Mammary epithelial cell (primary cell): Measurements from ENCODE around the gene RBM25.

ENCODE experiments used
- EZH2 ChIP-seq: IDR thresholded peaks from 2 replicates; pipeline ENCODE4 v1.6.1; 2012; ENCODE audit warnings: low read length, inconsistent platforms, borderline replicate concordance
- TF ChIP-seq, protein P1 (sequence below), 2 donors: IDR thresholded peaks in 1 of 2; conservative IDR thresholded peaks in 1 of 2; 2 replicates each; pipeline ENCODE4 v1.5.1; 2011 to 2012; ENCODE audit warnings: inconsistent platforms in 2 of 2, low read length in 2 of 2, mild to moderate bottlenecking in 2 of 2, control low read depth in 1 of 2, low read depth in 1 of 2; ENCODE audit not compliant: insufficient read depth in 1 of 2; ENCODE audit errors: extremely low read depth in 1 of 2

DNA sequence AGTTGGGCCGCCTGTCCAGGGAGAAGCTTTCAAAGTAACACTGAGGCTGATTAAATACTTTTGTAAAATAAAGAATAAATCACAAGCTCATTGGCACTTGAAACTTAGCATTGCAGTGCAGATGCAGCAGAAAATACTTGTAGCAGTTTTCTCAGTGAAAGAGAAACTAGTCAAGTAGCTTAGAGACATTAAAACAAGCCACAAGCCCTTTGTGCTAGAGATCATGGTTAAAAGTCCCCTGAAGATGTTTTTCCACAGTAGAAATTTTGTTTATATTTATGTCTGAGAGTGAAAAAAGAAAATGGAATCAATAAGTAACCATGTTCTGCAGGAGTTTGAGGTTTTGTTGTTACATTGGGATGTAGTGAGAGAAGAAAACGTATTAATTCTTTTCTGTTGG, 83.9 kb downstream of the RBM25 start:
- TF ChIP-seq, protein P1, sequence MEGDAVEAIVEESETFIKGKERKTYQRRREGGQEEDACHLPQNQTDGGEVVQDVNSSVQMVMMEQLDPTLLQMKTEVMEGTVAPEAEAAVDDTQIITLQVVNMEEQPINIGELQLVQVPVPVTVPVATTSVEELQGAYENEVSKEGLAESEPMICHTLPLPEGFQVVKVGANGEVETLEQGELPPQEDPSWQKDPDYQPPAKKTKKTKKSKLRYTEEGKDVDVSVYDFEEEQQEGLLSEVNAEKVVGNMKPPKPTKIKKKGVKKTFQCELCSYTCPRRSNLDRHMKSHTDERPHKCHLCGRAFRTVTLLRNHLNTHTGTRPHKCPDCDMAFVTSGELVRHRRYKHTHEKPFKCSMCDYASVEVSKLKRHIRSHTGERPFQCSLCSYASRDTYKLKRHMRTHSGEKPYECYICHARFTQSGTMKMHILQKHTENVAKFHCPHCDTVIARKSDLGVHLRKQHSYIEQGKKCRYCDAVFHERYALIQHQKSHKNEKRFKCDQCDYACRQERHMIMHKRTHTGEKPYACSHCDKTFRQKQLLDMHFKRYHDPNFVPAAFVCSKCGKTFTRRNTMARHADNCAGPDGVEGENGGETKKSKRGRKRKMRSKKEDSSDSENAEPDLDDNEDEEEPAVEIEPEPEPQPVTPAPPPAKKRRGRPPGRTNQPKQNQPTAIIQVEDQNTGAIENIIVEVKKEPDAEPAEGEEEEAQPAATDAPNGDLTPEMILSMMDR (conservative IDR thresholded peaks at IDR 0.05 in 1 of 2, IDR thresholded peaks at IDR 0.05 in 1 of 2; ENCODE audit: extremely low read depth in 1 of 2, insufficient read depth in 1 of 2, low read depth in 1 of 2, low read length in 2 of 2) = no peak
- TF ChIP-seq EZH2 = no peak
